ENCODE measurements around the gene KIAA1671.

GRCh38 chr22:25119609-25120008 lies 167.1 kb downstream of the KIAA1671 start:
- TF ChIP-seq POLR2AphosphoS5 (IDR thresholded peaks at IDR 0.05) (no peak), CTCF (IDR thresholded peaks at IDR 0.05) (no peak), POLR2A (IDR thresholded peaks at IDR 0.05) (no peak), EP300 (IDR thresholded peaks at IDR 0.05; ENCODE audit: low read depth) (no peak)

Measured in transverse colon (tissue), 4 donors.